B cell (primary cell): ENCODE data around the gene CLEC4G.

Experiments
- EZH2 ChIP-seq: IDR thresholded peaks from 2 replicates; pipeline ENCODE4 v1.6.1; 2012; ENCODE audit warnings: borderline replicate concordance, low read depth, mild to moderate bottlenecking, moderate library complexity, low read length; ENCODE audit not compliant: insufficient read depth, poor library complexity, severe bottlenecking
- TF ChIP-seq, protein P1 (sequence below): fragments of 200-600 bp; IDR thresholded peaks from one replicate; pipeline ENCODE4 v1.8.0; 2022; ENCODE audit warnings: antibody characterized with exemption, mild to moderate bottlenecking

DNA sequence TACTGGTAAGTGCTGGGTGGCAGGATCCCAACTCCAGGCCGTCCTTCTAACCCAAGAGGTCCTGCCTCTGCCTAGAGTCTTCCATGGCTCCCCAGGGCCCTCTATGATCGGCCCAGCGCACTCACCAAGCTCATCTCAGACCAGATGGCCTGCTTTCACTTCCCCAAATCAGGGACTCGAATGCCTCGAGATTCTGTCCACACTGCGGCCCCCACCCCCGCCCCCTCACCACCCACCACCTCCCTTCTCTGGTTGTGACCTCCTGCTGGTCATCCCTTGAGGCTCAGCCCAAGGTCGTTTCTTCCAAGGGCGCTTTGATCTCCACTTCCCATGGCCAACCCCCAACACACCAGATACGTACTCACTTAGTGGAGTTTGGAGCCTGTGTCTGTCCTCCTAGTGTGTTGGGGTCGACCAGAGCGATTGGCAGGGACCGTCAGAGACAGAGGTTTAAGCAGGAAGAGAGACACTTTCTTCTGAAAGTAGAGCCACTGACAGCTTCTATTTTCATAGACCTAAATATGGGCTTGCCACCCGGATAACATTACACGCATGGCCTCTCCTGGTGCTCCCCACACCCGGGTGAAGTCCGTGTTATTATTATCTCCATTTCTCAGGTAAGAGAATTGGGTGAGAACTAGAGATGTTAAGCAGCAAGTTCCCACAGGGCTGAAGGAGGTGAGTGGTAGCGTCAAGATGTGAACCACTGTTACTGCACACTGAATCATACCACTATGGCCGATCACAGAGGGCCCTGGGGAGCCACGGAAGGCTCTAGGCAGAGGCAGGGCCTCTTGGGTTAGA, 30.1 kb downstream of the CLEC4G start, which contains the start of gene FCER2:
- TF ChIP-seq, protein P1, sequence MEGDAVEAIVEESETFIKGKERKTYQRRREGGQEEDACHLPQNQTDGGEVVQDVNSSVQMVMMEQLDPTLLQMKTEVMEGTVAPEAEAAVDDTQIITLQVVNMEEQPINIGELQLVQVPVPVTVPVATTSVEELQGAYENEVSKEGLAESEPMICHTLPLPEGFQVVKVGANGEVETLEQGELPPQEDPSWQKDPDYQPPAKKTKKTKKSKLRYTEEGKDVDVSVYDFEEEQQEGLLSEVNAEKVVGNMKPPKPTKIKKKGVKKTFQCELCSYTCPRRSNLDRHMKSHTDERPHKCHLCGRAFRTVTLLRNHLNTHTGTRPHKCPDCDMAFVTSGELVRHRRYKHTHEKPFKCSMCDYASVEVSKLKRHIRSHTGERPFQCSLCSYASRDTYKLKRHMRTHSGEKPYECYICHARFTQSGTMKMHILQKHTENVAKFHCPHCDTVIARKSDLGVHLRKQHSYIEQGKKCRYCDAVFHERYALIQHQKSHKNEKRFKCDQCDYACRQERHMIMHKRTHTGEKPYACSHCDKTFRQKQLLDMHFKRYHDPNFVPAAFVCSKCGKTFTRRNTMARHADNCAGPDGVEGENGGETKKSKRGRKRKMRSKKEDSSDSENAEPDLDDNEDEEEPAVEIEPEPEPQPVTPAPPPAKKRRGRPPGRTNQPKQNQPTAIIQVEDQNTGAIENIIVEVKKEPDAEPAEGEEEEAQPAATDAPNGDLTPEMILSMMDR: no peak
- TF ChIP-seq EZH2: no peak
